Parathyroid adenoma (tissue), 2 donors: ENCODE measurements around the gene USP13.
"Not testable (repeated sequence)": the region's sequence is repeated elsewhere in the genome, so short reads cannot be mapped to it uniquely, and the experiment has no call there.

Experiments used
- H2AFZ ChIP-seq: fragments of 300-600 bp; sonication (generic); one replicate; pipeline ENCODE4 v1.7.0; 2017; ENCODE audit warnings: antibody characterized with exemption, mild to moderate bottlenecking
- H3K27ac ChIP-seq: fragments of 300-600 bp; sonication (generic); one replicate; pipeline ENCODE4 v1.7.0; 2017
- H3K27me3 ChIP-seq: fragments of 300-600 bp; sonication (generic); one replicate; pipeline ENCODE4 v1.7.0; 2017; ENCODE audit warnings: low read length; ENCODE audit not compliant: control insufficient read depth, insufficient read depth
- H3K36me3 ChIP-seq: fragments of 300-600 bp; sonication (generic); one replicate; pipeline ENCODE4 v1.7.0; 2017; ENCODE audit warnings: low read length; ENCODE audit not compliant: control insufficient read depth, insufficient read depth
- H3K4me1 ChIP-seq: fragments of 300-600 bp; sonication (generic); one replicate; pipeline ENCODE4 v1.7.0; 2017; ENCODE audit warnings: control low read depth
- H3K4me2 ChIP-seq: fragments of 300-600 bp; sonication (generic); one replicate; pipeline ENCODE4 v1.7.0; 2017; ENCODE audit warnings: low read length
- H3K4me3 ChIP-seq: fragments of 300-600 bp; sonication (generic); one replicate; pipeline ENCODE4 v1.7.0; 2017; ENCODE audit warnings: low read depth, low read length
- H3K79me2 ChIP-seq: fragments of 300-600 bp; sonication (generic); one replicate; pipeline ENCODE4 v1.7.0; 2017; ENCODE audit warnings: control low read depth
- H3K9ac ChIP-seq: fragments of 300-600 bp; sonication (generic); one replicate; pipeline ENCODE4 v1.7.0; 2017; ENCODE audit warnings: mild to moderate bottlenecking
- H3K9me3 ChIP-seq: fragments of 300-600 bp; sonication (generic); one replicate; pipeline ENCODE4 v1.7.0; 2017; ENCODE audit warnings: low read length; ENCODE audit not compliant: control insufficient read depth
- CTCF ChIP-seq: fragments of 300-600 bp; sonication (generic); IDR thresholded peaks from one replicate; pipeline ENCODE4 v1.7.0; 2017; ENCODE audit warnings: antibody characterized with exemption, mild to moderate bottlenecking
- donor health status: primary hyperparathyroidism.

USP13 gene

GRCh38 chr3:179677884-179678283 lies 25.0 kb downstream of the USP13 start:
- Histone ChIP-seq H3K27ac (no peak overlapping the region), H3K36me3 (no peaks in the 10 kb centered on the region), H2AFZ (no peak overlapping the region), H3K4me1 (no peaks in the 10 kb centered on the region), H3K79me2 (no peaks in the 10 kb centered on the region), H3K27me3 (no peaks in the 10 kb centered on the region), H3K9me3 (no peaks in the 10 kb centered on the region), H3K4me3 (no peak overlapping the region), H3K9ac (no peak overlapping the region), H3K4me2 (no peak overlapping the region)
- no peak for TF ChIP-seq CTCF

- Histone ChIP-seq H3K9me3 (no peaks in the 10 kb centered on the region), H3K27me3 (no peaks in the 10 kb centered on the region), H3K4me2 (no peak overlapping the region), H3K79me2 (no peaks in the 10 kb centered on the region), H3K4me3 (no peak overlapping the region), H2AFZ (no peak overlapping the region), H3K9ac (no peak overlapping the region), H3K4me1 (no peaks in the 10 kb centered on the region), H3K36me3 (no peaks in the 10 kb centered on the region), H3K27ac (no peak overlapping the region)
- no peak for TF ChIP-seq CTCF
Observed at GRCh38 chr3:179681492-179682263, 28.8 kb downstream of the USP13 start.

GRCh38 chr3:179682426-179683080 lies 29.7 kb downstream of the USP13 start:
- Histone ChIP-seq H3K4me1 (no peaks in the 10 kb centered on the region), H3K27ac (no peak overlapping the region), H3K79me2 (no peaks in the 10 kb centered on the region), H3K36me3 (no peaks in the 10 kb centered on the region), H3K4me2 (no peak overlapping the region), H3K27me3 (no peaks in the 10 kb centered on the region), H2AFZ (no peak overlapping the region), H3K4me3 (no peak overlapping the region), H3K9me3 (no peaks in the 10 kb centered on the region), H3K9ac (no peak overlapping the region)
- TF ChIP-seq CTCF, result no peak

GRCh38 chr3:179683286-179683685 lies 30.4 kb downstream of the USP13 start:
- H3K4me1 ChIP-seq, H2AFZ ChIP-seq, H3K27me3 ChIP-seq, H3K4me2 ChIP-seq, H3K36me3 ChIP-seq, H3K9ac ChIP-seq, H3K27ac ChIP-seq, H3K79me2 ChIP-seq, H3K9me3 ChIP-seq, H3K4me3 ChIP-seq: not testable (repeated sequence)

- TF ChIP-seq CTCF, result no peak
- Histone ChIP-seq H3K27ac (no peak overlapping the region), H3K4me3 (no peak overlapping the region), H3K36me3 (no peaks in the 10 kb centered on the region), H3K27me3 (no peaks in the 10 kb centered on the region), H3K4me2 (no peak overlapping the region), H2AFZ (no peak overlapping the region), H3K79me2 (no peaks in the 10 kb centered on the region), H3K9ac (no peak overlapping the region), H3K9me3 (no peaks in the 10 kb centered on the region), H3K4me1 (no peaks in the 10 kb centered on the region)
Observed at GRCh38 chr3:179687967-179688535, 35.2 kb downstream of the USP13 start.
